Esophagus mucosa (tissue), 1 donor: ENCODE data around the gene FANCD2OS. TPM values are rescaled to one million over a fixed set of nuclear protein-coding genes. Genes with fewer than 3 reads are reported as not detected.
"Not testable (repeated sequence)": the region's sequence is repeated elsewhere in the genome, so short reads cannot be mapped to it uniquely, and the experiment has no call there.

Experiments
- ATAC-seq: fragments of 200-7000 bp; cut with Tn5 transposase; one replicate; pipeline ENCODE4 v1.9.1; 2020
- total RNA-seq: library from RNA; stranded (reverse); gene quantifications from one replicate; pipeline ENCODE4 v1.2.4, GENCODE V29; 2023
- donor health status: DM: yes; HTN: yes; CAD: no.

Gene FANCD2OS
- total RNA-seq, result not detected

- no peak for ATAC-seq
These were observed at the start of gene FANCD2OS for GRCh38 chr3:10108091-10108490. FANCD2OS (minus strand) TSS chr3:10108255; CDS start chr3:10104774, 3,481 bp downstream.

GRCh38 chr3:10157031-10157430 is 49.0 kb upstream of the FANCD2OS start:
- ATAC-seq, result no peak

- ATAC-seq, result no peak
These were observed 47.6 kb upstream of the FANCD2OS start for GRCh38 chr3:10155658-10156057.

- ATAC-seq, result no peak
These were observed 47.0 kb upstream of the FANCD2OS start for GRCh38 chr3:10155123-10155472.

- ATAC-seq, result peak; percentile 22
These were observed 46.5 kb upstream of the FANCD2OS start for GRCh38 chr3:10154335-10155122.

- no peak for ATAC-seq
These were observed 42.9 kb upstream of the FANCD2OS start for GRCh38 chr3:10150987-10151386.

- ATAC-seq, result no peak
These were observed 41.2 kb upstream of the FANCD2OS start for GRCh38 chr3:10149226-10149625.

- no peak for ATAC-seq
These were observed 37.6 kb upstream of the FANCD2OS start for GRCh38 chr3:10145685-10146084.

GRCh38 chr3:10142707-10143560 is 34.9 kb upstream of the FANCD2OS start:
- ATAC-seq, result no peak

GRCh38 chr3:10140996-10141546 is 33.0 kb upstream of the FANCD2OS start:
- no peak for ATAC-seq

GRCh38 chr3:10137178-10137577 is 29.1 kb upstream of the FANCD2OS start:
- no peak for ATAC-seq

GRCh38 chr3:10136426-10137005 is 28.5 kb upstream of the FANCD2OS start:
- ATAC-seq, result no peak

- not testable (repeated sequence) for ATAC-seq
These were observed 27.8 kb upstream of the FANCD2OS start for GRCh38 chr3:10135872-10136271.

GRCh38 chr3:10122724-10123123 is 14.7 kb upstream of the FANCD2OS start:
- no peak for ATAC-seq

- ATAC-seq, result no peak
These were observed 13.0 kb upstream of the FANCD2OS start for GRCh38 chr3:10121064-10121463.

GRCh38 chr3:10119376-10119775 is 11.3 kb upstream of the FANCD2OS start:
- no peak for ATAC-seq

GRCh38 chr3:10116928-10117327 is 8.9 kb upstream of the FANCD2OS start:
- no peak for ATAC-seq

- peak; percentile 8 for ATAC-seq
These were observed 8.0 kb upstream of the FANCD2OS start for GRCh38 chr3:10116138-10116460.

GRCh38 chr3:10115326-10116137 is 7.5 kb upstream of the FANCD2OS start, which contains the start of gene BRK1:
BRK1 (plus strand) TSS chr3:10115675; CDS start chr3:10115702, 27 bp downstream.
- ATAC-seq, result peak; percentile 100

GRCh38 chr3:10106919-10107318 is 1.1 kb downstream of the FANCD2OS start:
- ATAC-seq, result no peak

- ATAC-seq, result no peak
These were observed 9.0 kb downstream of the FANCD2OS start for GRCh38 chr3:10099041-10099440.

GRCh38 chr3:10093678-10094077 is 14.4 kb downstream of the FANCD2OS start:
- no peak for ATAC-seq
